ENCODE data around the gene SEL1L2. TPM values are rescaled to one million over a fixed set of nuclear protein-coding genes. Genes with fewer than 3 reads are reported as not detected.

Gene SEL1L2
- total RNA-seq, 1 donor from 2014 or later, result not detected

DNA sequence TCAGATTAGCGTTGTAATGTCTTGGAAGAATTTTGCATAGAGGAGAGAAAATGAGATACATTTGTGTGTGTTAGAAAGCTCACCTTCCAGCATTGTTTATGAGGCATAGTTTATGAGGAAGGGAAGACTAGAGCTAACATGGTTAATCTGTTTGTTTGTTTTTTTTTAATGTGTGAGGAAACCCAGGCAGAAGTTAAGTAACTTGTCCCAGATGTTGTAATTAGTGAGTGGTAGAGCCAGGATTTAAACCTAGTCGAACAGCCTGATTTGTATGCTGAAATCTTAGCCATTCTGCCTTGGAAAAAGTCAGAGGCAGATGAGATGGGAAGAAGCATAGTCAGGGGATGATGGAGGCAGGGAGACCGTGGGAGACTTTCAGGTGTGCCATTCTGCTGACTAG lies 176.5 kb downstream of the SEL1L2 start:
- no peak for DNase-seq (ENCODE audit: low read depth)

DNA sequence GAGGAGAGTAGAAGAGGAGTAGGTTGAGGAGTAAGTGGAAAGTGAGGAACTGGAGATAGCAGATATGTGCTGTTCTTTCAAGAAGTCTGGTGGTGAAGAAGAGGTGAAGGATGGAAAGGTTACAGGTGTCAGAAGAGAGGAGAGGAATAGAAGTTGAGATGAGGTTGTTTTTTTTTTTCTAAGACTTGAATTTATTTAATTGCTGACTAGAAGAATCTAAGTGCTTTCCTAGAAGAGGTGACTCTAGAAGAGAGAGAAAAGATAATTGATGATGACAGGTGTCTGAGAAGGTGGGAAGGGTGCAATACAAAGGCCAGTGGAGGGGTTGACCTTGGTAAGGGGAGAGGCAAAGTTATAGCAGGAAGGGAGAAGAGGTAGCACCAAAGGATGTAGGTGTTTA lies 180.0 kb downstream of the SEL1L2 start:
- DNase-seq (ENCODE audit: low read depth), result no peak

GRCh38 chr20:13809855-13810254 lies 180.6 kb downstream of the SEL1L2 start:
- DNase-seq (ENCODE audit: low read depth), result no peak

DNA sequence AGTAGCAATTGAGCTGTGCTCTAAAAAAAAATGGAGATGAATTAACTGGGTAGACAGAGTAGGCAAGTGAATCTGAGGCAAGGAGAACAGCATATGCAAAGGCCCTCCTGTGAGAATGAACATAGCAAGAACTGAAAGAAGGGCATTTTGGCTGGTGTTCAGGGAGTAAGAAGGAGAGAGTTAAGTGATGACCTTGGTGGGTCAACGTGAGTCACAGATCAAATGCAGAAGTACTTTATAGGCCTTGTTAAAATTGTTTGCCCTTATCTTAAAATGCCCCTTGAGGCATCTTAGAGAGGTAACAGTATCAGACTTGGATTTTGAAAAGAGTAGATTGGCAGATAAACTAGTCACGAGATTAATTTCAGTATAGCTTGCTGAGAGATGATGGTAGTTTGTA lies 181.0 kb downstream of the SEL1L2 start:
- DNase-seq (ENCODE audit: low read depth), result no peak

GRCh38 chr20:13800728-13801134 lies 189.7 kb downstream of the SEL1L2 start:
- DNase-seq (ENCODE audit: low read depth), result peak; percentile 81

DNA sequence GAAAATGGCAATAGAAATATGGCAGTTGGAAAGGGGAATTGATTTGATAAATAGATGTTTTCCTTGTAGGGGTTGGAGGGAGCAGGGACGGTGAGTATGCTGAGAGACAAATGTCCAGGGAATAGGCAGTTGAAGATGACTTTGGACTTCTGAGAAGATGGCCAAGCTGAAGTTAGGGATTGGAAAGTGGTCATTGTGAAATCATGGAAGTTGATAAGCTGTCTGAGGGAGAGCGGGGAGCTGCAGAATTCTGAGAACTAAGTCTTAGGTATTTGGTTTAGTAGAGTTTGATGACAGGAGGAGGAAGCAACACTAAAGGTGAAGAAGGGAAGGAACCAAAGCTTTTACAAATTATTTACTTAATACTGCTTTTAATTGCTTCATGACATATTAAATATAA lies 190.4 kb downstream of the SEL1L2 start:
- DNase-seq (ENCODE audit: low read depth), result no peak

Other genes starting within 250 kb of the SEL1L2 start
- gene ESF1, start 205.7 kb downstream of the SEL1L2 start, total RNA-seq, result 6.6 and 18.3 TPM in 2 replicates
- 15.6 and 20.0 TPM in 2 replicates for gene NDUFAF5, start 205.6 kb downstream of the SEL1L2 start, total RNA-seq
- 5.0 and 5.4 TPM in 2 replicates for gene MACROD2, start 4.9 kb upstream of the SEL1L2 start, total RNA-seq

Measured in renal cortical epithelial cell (primary cell).